ENCODE measurements around the gene PGAP6. TPM values are rescaled to one million over a fixed set of nuclear protein-coding genes. Genes with fewer than 3 reads are reported as not detected.
A peak's percentile ranks its signal among the peaks of the same experiment; 100 is the strongest.

Gene PGAP6
- polyA plus RNA-seq, 2 of the 4 experiments (the other 2 are of a cell fraction), result 25.9 to 38.1 TPM

DNA sequence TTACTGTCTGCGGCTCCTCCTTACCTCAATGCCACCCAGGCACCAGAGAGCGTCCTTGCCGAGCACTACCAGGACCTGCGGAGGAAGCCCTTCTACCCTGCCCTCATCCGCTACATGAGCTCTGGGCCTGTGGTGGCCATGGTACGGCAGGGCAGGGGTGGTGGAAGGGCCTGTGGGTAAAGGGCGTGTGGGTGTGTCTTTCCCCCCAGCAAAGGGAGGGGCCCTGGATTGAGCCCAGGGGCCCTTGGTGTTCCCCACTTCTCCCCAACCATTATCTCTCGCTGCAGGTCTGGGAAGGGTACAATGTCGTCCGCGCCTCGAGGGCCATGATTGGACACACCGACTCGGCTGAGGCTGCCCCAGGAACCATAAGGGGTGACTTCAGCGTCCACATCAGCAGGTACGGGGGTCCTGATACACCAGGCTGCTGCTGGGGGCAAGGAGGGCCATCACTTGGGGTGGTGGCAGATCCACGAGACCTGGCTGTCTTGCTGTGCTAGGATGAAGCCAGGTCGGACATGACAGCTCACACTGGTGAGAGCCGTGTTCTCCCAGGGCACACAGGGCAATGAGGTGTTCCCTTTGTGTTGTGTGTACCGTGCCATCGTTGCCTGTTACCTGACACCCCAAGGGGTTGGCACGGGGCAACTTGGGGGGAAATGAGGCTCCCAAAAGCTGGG lies 17.7 kb upstream of the PGAP6 start:
- no peak for FAIRE-seq
- POLR2A ChIA-PET, result interaction anchor here (0.6 to 1.3 kb wide), 2 partner anchors 13 to 183 kb away, joined by 5 to 9 read pairs; no protein-coding TSS in a partner anchor
- DNase-seq (ENCODE audit: low read depth in 1 of 2, low spot score in 1 of 2), result peak in 1 of 2 experiments; percentile 19
- no peak for ATAC-seq
- TF ChIP-seq PHF8 (IDR thresholded peaks at IDR 0.05; ENCODE audit: borderline replicate concordance, low read depth) (no peak), SREBF2 (IDR thresholded peaks at IDR 0.05) (no peak), ELK1 (IDR thresholded peaks at IDR 0.05; ENCODE audit: low read depth, low read length) (no peak), BHLHE40 (IDR thresholded peaks at IDR 0.05; ENCODE audit: low read depth, low read length) (no peak), JUNB (IDR thresholded peaks at IDR 0.05) (no peak), ESRRA (IDR thresholded peaks at IDR 0.05; ENCODE audit: borderline replicate concordance, low read length) (no peak), CBX2 (IDR thresholded peaks at IDR 0.05; ENCODE audit: borderline replicate concordance, low read depth) (no peak), REST (IDR thresholded peaks at IDR 0.05) (no peak)
- TF ChIP-seq, protein P1, sequence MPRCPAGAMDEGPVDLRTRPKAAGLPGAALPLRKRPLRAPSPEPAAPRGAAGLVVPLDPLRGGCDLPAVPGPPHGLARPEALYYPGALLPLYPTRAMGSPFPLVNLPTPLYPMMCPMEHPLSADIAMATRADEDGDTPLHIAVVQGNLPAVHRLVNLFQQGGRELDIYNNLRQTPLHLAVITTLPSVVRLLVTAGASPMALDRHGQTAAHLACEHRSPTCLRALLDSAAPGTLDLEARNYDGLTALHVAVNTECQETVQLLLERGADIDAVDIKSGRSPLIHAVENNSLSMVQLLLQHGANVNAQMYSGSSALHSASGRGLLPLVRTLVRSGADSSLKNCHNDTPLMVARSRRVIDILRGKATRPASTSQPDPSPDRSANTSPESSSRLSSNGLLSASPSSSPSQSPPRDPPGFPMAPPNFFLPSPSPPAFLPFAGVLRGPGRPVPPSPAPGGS (IDR thresholded peaks at IDR 0.05), result no peak
- 86% methylated on average over 22 of the region's 22 CpGs for WGBS (ENCODE audit: missing lambda C conversion rate)
- no peaks in the 10 kb centered on the region for H3K9me3 ChIP-seq
- peak overlapping the region; percentile 84; the same call in 1 of the 3 replicates for H3K4me2 ChIP-seq
- H3K4me3 ChIP-seq, result no peak overlapping the region
- H3K4me1 ChIP-seq, result peaks cover 45% of the 10 kb centered on the region
- peak overlapping the region in 1 of 2 experiments; percentile 88; a peak in 2 of 6 replicates for H3K27ac ChIP-seq
- CTCF ChIA-PET, result interaction anchor here (1.2 to 2.3 kb wide), 2 partner anchors 25 to 127 kb away, joined by 3 to 14 read pairs; partner anchors contain the start of gene RAB11FIP3

DNA sequence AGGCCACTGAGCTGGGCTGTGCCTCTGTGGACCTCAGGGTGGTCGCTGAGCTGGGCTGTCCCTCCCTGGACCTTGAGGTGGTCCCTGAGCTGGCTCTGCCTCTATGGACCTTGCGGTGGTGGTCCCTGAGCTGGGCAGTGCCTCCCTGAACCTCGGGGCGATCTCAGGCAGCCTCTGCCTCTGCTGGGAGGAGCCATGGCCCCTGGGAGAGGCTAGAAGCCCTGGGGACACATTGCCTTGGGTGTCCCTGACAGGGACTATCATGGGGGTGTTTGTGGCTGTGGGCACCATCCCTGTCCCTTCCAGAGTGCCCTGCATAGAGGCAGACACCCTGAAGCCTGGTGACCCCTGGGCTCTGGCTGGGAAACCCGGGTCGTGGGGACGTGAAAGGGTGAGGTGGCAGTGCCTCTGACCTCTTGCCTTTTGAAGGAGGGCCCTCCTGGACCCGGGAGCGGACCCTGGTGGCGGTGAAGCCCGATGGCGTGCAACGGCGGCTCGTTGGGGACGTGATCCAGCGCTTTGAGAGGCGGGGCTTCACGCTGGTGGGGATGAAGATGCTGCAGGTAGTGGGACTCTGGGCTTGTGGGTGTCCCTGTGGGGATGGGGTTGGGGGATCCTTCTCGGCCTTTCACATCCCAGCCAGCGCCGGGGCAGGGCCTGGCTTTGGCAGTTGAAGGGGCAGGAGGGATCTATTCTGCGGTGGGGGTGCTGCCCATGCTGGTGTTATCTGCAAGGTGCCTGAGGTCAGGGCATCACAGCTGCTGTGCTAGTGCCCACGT lies 17.0 kb upstream of the PGAP6 start:
- TF ChIP-seq, protein P1 (IDR thresholded peaks at IDR 0.05), result no peak
- TF ChIP-seq TP53 (CRISPR knock-in tag; IDR thresholded peaks at IDR 0.05), result 0 out of 2 replicates have a peak, but pooled peaks have one; percentile 19
- FAIRE-seq (no peak), ATAC-seq (no peak), DNase-seq (ENCODE audit: low read depth in 1 of 2, low spot score in 1 of 2) (no peak)
- peaks cover 45% of the 10 kb centered on the region for H3K4me1 ChIP-seq
- 77% methylated on average over 21 of the region's 24 CpGs for WGBS (ENCODE audit: missing lambda C conversion rate)
- ChIA-PET CTCF (interaction anchor here (0.6 to 1.3 kb wide), 6 partner anchors 24 to 302 kb away, joined by 3 to 6 read pairs (median 3); no protein-coding TSS in a partner anchor), POLR2A (no interaction called here)
- H3K4me3 ChIP-seq, result no peak overlapping the region
- H3K27ac ChIP-seq, result peak overlapping the region; percentile 94 to 99; a peak in 4 of 6 replicates
- H3K9me3 ChIP-seq, result no peaks in the 10 kb centered on the region
- peak overlapping the region; percentile 86 for H3K4me2 ChIP-seq
